ENCODE measurements around the gene ABLIM1.

DNA sequence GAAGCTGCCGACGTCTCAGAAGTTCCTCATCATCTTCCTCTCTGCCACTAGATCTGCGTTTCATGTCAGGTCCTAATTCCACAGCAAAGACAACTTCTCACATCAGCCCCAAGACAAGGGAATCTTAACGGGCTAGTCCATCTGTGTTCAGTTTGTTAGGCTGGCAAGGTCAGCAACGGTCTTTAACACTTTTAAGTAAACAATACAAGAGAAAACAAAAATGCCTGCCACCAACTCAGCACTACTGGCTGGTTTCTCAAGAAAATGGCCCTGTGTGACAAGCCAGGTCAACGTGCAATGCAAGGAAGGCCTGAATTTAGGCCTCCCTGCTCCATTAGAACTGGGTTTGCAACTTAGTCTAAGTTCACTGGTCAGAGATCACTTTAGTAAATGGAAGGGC lies 212.7 kb downstream of the ABLIM1 start:
- TF ChIP-seq BHLHE40 (IDR thresholded peaks at IDR 0.05; ENCODE audit: borderline replicate concordance), result no peak
- TF ChIP-seq SP1 (IDR thresholded peaks at IDR 0.05), result no peak
- TF ChIP-seq FOXM1 (IDR thresholded peaks at IDR 0.05; ENCODE audit: borderline replicate concordance), result no peak
- TF ChIP-seq ZNF384 (IDR thresholded peaks at IDR 0.05), result no peak
- no peak for TF ChIP-seq ARNT (IDR thresholded peaks at IDR 0.05)
- no peak for TF ChIP-seq ELF4 (IDR thresholded peaks at IDR 0.05)
- no peak for TF ChIP-seq FOXA1 (IDR thresholded peaks at IDR 0.05)
- TF ChIP-seq TARDBP (IDR thresholded peaks at IDR 0.05), result no peak
- no peak for TF ChIP-seq L3MBTL2 (conservative IDR thresholded peaks at IDR 0.05)
- no peak for TF ChIP-seq NFRKB (IDR thresholded peaks at IDR 0.05)
- no peak for TF ChIP-seq CTBP1 (IDR thresholded peaks at IDR 0.05; ENCODE audit: borderline replicate concordance)
- no peak for TF ChIP-seq LEF1 (IDR thresholded peaks at IDR 0.05; ENCODE audit: borderline replicate concordance)
- TF ChIP-seq HDGF (IDR thresholded peaks at IDR 0.05; ENCODE audit: borderline replicate concordance), result no peak

All from HEK293T (cell line).